Fibroblast of mammary gland (primary cell): ENCODE results near the gene ZNF473.
A peak's percentile ranks its signal among the peaks of the same experiment; 100 is the strongest.

Experiments used
- DNase-seq: peaks from one replicate; pipeline ENCODE4 v3.0.0-alpha.2; 2010; ENCODE audit warnings: low read depth
- H3K4me3 ChIP-seq: 2 replicates; pipeline ENCODE4 v1.5.1; 2011; ENCODE audit warnings: low read depth, mild to moderate bottlenecking, low read length, moderate library complexity; ENCODE audit not compliant: control insufficient read depth
- TF ChIP-seq, protein P1 (sequence below): conservative IDR thresholded peaks from 2 replicates; pipeline ENCODE4 v1.5.1; 2011; ENCODE audit warnings: low read depth, low read length, inconsistent platforms; ENCODE audit not compliant: control insufficient read depth, insufficient read depth

The ZNF473 gene

DNA sequence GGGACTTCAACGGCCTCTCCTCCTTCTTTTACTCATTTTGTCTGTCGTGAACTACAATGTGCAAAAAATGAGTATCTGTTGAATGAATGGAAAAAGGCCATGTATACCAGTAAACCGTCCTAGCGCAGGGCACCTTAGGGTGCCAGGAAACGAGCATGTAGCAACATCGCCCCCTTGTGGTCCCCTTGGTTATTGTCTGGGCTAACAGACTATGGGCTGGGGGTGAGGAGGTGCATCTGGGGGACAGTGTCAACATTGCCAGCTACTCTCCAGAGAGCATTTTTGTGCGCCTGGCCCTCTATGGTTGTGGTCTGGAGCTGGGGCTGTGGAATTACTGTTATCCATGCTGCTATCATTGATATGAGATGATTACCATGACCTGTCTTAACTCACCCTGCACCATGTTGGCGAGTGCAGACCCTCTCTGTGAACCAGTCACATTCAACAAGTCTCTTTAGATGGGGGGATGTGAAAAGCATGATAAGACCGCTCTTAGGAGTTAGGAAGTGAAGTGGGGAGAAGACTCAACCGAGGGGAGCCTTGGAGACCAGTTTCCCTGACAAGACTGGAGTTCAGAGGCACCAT, 42.1 kb upstream of the ZNF473 start:
- no peak overlapping the region for H3K4me3 ChIP-seq
- TF ChIP-seq, protein P1, sequence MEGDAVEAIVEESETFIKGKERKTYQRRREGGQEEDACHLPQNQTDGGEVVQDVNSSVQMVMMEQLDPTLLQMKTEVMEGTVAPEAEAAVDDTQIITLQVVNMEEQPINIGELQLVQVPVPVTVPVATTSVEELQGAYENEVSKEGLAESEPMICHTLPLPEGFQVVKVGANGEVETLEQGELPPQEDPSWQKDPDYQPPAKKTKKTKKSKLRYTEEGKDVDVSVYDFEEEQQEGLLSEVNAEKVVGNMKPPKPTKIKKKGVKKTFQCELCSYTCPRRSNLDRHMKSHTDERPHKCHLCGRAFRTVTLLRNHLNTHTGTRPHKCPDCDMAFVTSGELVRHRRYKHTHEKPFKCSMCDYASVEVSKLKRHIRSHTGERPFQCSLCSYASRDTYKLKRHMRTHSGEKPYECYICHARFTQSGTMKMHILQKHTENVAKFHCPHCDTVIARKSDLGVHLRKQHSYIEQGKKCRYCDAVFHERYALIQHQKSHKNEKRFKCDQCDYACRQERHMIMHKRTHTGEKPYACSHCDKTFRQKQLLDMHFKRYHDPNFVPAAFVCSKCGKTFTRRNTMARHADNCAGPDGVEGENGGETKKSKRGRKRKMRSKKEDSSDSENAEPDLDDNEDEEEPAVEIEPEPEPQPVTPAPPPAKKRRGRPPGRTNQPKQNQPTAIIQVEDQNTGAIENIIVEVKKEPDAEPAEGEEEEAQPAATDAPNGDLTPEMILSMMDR: peak; percentile 83
- peak; percentile 57 for DNase-seq

DNA sequence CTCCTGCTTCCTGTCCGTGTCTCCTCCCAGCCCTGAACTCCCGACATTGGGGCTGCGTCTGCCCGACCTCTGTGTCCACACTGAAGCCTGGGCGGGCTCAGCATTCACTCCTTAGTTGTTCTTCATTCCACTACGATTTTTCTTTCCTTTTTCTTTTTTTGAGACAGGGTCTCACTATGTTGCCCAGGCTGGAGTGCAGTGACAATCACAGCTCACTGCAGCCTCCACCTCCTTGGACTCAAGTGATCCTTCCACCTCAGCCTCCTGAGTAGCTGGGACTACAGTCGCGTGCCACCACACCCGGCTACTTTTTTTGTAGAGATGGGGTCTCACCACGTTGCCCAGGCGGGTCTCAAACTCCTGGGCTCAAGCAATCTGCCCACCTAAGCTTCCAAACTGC, 41.3 kb upstream of the ZNF473 start:
- TF ChIP-seq, protein P1: no peak
- no peak overlapping the region for H3K4me3 ChIP-seq
- no peak for DNase-seq

DNA sequence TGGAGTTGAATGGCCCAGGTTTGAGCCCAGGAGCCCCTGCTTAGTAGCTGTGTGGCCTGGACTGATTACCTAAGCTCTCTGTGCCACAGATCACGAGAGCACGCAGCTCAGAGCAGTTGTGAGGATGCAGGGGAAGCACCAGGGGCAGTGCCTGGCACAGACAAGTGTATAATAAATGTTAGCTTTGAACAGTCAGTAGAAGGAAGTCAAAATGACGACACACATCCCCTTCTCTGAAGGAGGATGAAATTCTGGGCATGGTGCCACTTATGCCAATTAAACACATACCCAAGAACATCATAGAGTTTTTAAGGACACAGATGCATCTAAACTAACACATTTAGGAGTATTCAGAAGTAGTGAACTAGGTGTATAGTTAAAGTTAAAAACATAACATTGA, 39.9 kb upstream of the ZNF473 start:
- DNase-seq: no peak
- TF ChIP-seq, protein P1: no peak

DNA sequence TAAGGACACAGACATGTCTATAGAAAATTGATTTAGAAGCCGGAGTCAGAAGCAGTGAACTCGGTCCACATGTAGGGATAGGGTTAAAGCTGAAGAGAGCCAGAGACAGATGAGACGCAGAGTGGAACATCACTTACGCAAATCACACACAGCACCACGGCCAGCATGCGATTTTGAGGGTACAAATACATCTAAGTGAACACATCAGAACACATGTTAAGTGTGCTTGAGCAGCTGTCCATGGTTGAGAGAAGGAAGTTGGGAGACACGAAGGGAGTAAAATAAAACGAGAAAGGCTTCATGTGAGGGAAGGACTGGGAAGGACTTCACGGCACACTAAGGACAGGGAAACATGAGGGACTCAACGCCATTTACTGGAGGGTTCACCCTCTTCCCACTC, 39.5 kb upstream of the ZNF473 start:
- DNase-seq: no peak
- no peak overlapping the region for H3K4me3 ChIP-seq
- TF ChIP-seq, protein P1: no peak

More for the DNA sequence above, 39.9 kb upstream of the ZNF473 start:
- H3K4me3 ChIP-seq: no peak overlapping the region

DNA sequence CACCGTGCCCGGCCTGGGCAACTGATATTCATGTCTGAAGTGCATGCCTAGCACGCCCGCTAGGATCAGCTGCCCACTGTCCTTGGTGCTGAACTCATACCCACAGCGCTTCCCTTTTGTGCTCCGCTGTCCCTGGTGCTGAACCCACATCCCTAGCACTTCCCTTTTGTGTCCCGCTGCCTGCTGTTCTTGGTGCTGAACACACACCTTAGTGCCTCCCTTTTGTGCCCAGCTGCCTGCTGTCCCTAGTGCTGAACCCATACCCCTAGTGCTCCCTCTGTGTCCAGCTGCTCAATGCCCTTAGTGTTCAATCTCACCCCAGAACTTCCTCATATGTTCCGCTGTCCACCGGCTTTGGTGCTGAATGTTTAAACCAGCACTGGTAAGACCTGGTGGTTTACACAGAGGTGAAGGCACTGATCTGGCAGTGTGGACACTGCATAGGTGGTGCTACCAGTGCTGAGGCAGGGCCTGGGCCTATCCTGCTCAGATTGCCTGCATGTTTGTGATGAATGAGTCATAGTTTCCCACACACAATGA, 38.6 kb upstream of the ZNF473 start:
- no peak overlapping the region for H3K4me3 ChIP-seq
- DNase-seq: peak; percentile 91
- TF ChIP-seq, protein P1: no peak

DNA sequence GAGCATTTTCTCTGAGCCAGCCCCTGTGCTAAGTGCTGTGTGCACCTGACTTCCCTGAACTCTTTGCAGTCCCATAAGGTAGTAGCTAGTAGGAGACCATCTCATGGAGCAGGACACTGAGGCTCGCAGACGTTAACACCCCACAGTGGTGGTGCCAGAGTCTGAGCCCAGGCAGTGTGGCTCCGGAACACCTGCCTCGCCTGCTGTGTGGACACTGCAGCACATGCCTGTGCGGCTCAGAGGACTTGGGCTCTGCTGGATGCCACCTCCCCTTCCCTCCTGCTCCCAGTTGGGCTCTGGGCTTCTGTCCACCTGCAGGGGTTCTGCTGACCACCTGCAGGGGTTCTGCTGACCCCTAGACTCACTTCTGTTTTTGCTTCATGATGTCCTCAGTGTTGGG, 37.8 kb upstream of the ZNF473 start:
- H3K4me3 ChIP-seq: no peak overlapping the region
- no peak for DNase-seq
- TF ChIP-seq, protein P1: no peak
